K562 (cell line): ENCODE data around the gene ERGIC1. TPM values are rescaled to one million over a fixed set of nuclear protein-coding genes. Genes with fewer than 3 reads are reported as not detected.

ENCODE experiments used
- ADNP ChIP-seq: fragments of 200-800 bp; sonication (Bioruptor generic); IDR thresholded peaks from 2 replicates; pipeline ENCODE4 v1.6.1; 2016; ENCODE audit warnings: missing genetic modification characterization, missing compliant biosample characterization
- CEBPZ ChIP-seq: fragments of 150-350 bp; IDR thresholded peaks from 2 replicates; pipeline ENCODE4 v1.6.1; 2014; ENCODE audit warnings: low read depth, mild to moderate bottlenecking, low read length, borderline replicate concordance
- ESRRA ChIP-seq: fragments of 450-650 bp; IDR thresholded peaks from 2 replicates; pipeline ENCODE4 v1.6.1; 2014; ENCODE audit warnings: low read depth, mild to moderate bottlenecking, moderate library complexity, borderline replicate concordance
- FOXK1 ChIP-seq: sonication (generic); formaldehyde crosslinking; IDR thresholded peaks from 2 replicates; pipeline ENCODE4 v1.8.0; 2022; ENCODE audit warnings: missing genetic modification reagents, mild to moderate bottlenecking, borderline replicate concordance
- MCM5 ChIP-seq: fragments of 450-650 bp; IDR thresholded peaks from 2 replicates; pipeline ENCODE4 v1.6.1; 2016; ENCODE audit warnings: low read depth
- MED1 ChIP-seq: sonication (generic); formaldehyde crosslinking; IDR thresholded peaks from 2 replicates; pipeline ENCODE4 v1.8.1; 2023; ENCODE audit warnings: missing genetic modification reagents, borderline replicate concordance
- NR3C1 ChIP-seq: sonication (generic); formaldehyde crosslinking; IDR thresholded peaks from 2 replicates; pipeline ENCODE4 v1.8.1; 2022; ENCODE audit warnings: missing genetic modification reagents
- SRSF3 ChIP-seq: fragments of 200-400 bp; formaldehyde crosslinking; IDR thresholded peaks from 2 replicates; pipeline ENCODE4 v1.6.1; 2016; ENCODE audit warnings: mild to moderate bottlenecking, low read length, moderate library complexity; ENCODE audit not compliant: insufficient read depth
- ZC3H4 ChIP-seq: sonication (generic); formaldehyde crosslinking; IDR thresholded peaks from 2 replicates; pipeline ENCODE4 v1.9.0; 2021; ENCODE audit warnings: missing genetic modification reagents, borderline replicate concordance
- ZNF174 ChIP-seq: fragments of 250-450 bp; sonication (Bioruptor Pico); IDR thresholded peaks from 2 replicates; pipeline ENCODE4 v1.4.0; 2020; ENCODE audit warnings: mild to moderate bottlenecking
- ZNF274 ChIP-seq: IDR thresholded peaks from 2 replicates; pipeline ENCODE4 v1.6.1; 2011; ENCODE audit warnings: low read depth, mild to moderate bottlenecking, low read length, moderate library complexity, borderline replicate concordance
- ZNF316 ChIP-seq: fragments of 450-650 bp; IDR thresholded peaks from 2 replicates; pipeline ENCODE4 v1.6.1; 2016
- ZNF592 ChIP-seq: fragments of 450-650 bp; IDR thresholded peaks from 2 replicates; pipeline ENCODE4 v1.6.1; 2017; ENCODE audit warnings: antibody characterized with exemption, mild to moderate bottlenecking
- ZNF75A ChIP-seq: fragments of 450-650 bp; formaldehyde crosslinking; IDR thresholded peaks from 2 replicates; pipeline ENCODE4 v1.4.0; 2020; ENCODE audit warnings: mild to moderate bottlenecking
- polyA plus RNA-seq, 8 experiments: library from polyadenylated mRNA; depleted of rRNA in 4 of 8; stranded (reverse) in 5 of 8; unstranded in 3 of 8; fragments of >200 nt; fragmentation: Nextera tagmentation in 2 of 8; fragmentation: Illumina TruSeq in 1 of 8; extraction: Ambion mirVana in 2 of 8; extraction: Trizol in 1 of 8; gene quantifications; 2 replicates each; pipeline versions ENCODE4 v1.2.1 to v1.2.3, GENCODE V29; 2011 to 2014; ENCODE audit warnings: inconsistent platforms in 1 of 8, missing spikeins in 1 of 8
- total RNA-seq, 7 experiments: library from RNA; depleted of rRNA in 6 of 7; stranded (reverse); fragments of >200 nt in 6 of 7; fragmentation: Illumina TruSeq in 2 of 7; extraction: Trizol in 2 of 7; gene quantifications; 2 replicates each; pipeline versions ENCODE4 v1.2.1 to v1.2.3, GENCODE V29; 2011 to 2021; ENCODE audit warnings: low replicate concordance in 1 of 7

Gene ERGIC1
- total and polyA plus RNA-seq, 9 of the 15 experiments (the other 6 are each of a cell fraction or from before 2014, with no cell fraction given) = 5.5 to 68.4 (median 36.4) TPM

GRCh38 chr5:172806897-172807672 is 27.0 kb upstream of the ERGIC1 start (continued):
- TF ChIP-seq SRSF3 (no peak), ADNP (tag) (no peak), NR3C1 (CRISPR knock-in tag) (no peak), ZC3H4 (no peak), MCM5 (no peak), ZNF316 (no peak), ZNF75A (CRISPR knock-in tag) (no peak), MED1 (CRISPR knock-in tag) (no peak), CEBPZ (no peak), ESRRA (no peak; the same call in 1 of the 2 replicates), ZNF592 (peak; percentile 97), ZNF274 (no peak), ZNF174 (CRISPR knock-in tag) (no peak), FOXK1 (CRISPR knock-in tag) (no peak)
